HG02884 (cell line): ENCODE data around the gene DDX5.

Experiments
- ATAC-seq: cut with Tn5 transposase; IDR thresholded peaks from one replicate; pipeline ENCODE4 v1.9.1; 2021; ENCODE audit warnings: mild to moderate bottlenecking, moderate library complexity; ENCODE audit not compliant: unreplicated experiment

The DDX5 gene

GRCh38 chr17:64449545-64449944 is 56.5 kb downstream of the DDX5 start:
- ATAC-seq, result no peak

GRCh38 chr17:64448665-64449512 is 57.2 kb downstream of the DDX5 start, which contains the start of gene MILR1:
TSS of gene MILR1 (plus strand) at chr17:64449115. CDS start at chr17:64449169, 54 bp downstream.
- no peak for ATAC-seq
